ENCODE data around the gene CDK7.

GRCh38 chr5:69300537-69301203 lies 66.0 kb downstream of the CDK7 start:
- TF ChIP-seq CTCF (IDR thresholded peaks at IDR 0.05) (no peak), POLR2A (IDR thresholded peaks at IDR 0.05) (no peak)
